Frontal cortex (tissue), 4 donors: ENCODE results near the gene LRRC59. TPM values are rescaled to one million over a fixed set of nuclear protein-coding genes. Genes with fewer than 3 reads are reported as not detected.
A peak's percentile ranks its signal among the peaks of the same experiment; 100 is the strongest.

Source experiments
- DNase-seq, 2 donors: peaks; one replicate each; pipeline ENCODE4 v3.0.0; 2012; ENCODE audit warnings: low spot score in 2 of 2
- FAIRE-seq: peaks from 2 replicates; lab custom pipeline; 2012; peaks lifted over from hg19 to GRCh38; lab: Jason Lieb, UNC
- total RNA-seq: library from RNA; depleted of rRNA; stranded (reverse); fragments of >200 nt; gene quantifications from one replicate; pipeline ENCODE4 v1.2.3, GENCODE V29; 2014
- donor health status: control.
- donor health status: control.
- donor health status: control.

LRRC59 gene
- total RNA-seq, 1 donor from 2014 or later, result 38.7 TPM

- DNase-seq (no peak), FAIRE-seq (no peak)
These were observed 2.6 kb downstream of the LRRC59 start for GRCh38 chr17:50394711-50395110.

- no peak for FAIRE-seq
- no peak for DNase-seq
These were observed 3.6 kb downstream of the LRRC59 start for GRCh38 chr17:50393700-50394099.

GRCh38 chr17:50392621-50393020 is 4.7 kb downstream of the LRRC59 start:
- FAIRE-seq, result no peak
- no peak for DNase-seq

- DNase-seq, result no peak
- FAIRE-seq, result no peak
These were observed 7.8 kb downstream of the LRRC59 start for GRCh38 chr17:50389534-50389933.

GRCh38 chr17:50388728-50389127 is 8.6 kb downstream of the LRRC59 start:
- FAIRE-seq (no peak), DNase-seq (no peak)

- FAIRE-seq (no peak), DNase-seq (no peak)
These were observed 10.8 kb downstream of the LRRC59 start for GRCh38 chr17:50386510-50386909.

GRCh38 chr17:50382931-50383330 is 14.4 kb downstream of the LRRC59 start:
- DNase-seq, result no peak

GRCh38 chr17:50381920-50382319 is 15.4 kb downstream of the LRRC59 start:
- no peak for DNase-seq
- no peak for FAIRE-seq

More at GRCh38 chr17:50382931-50383330, 14.4 kb downstream of the LRRC59 start:
- no peak for FAIRE-seq

- DNase-seq (no peak), FAIRE-seq (no peak)
These were observed 16.0 kb downstream of the LRRC59 start for GRCh38 chr17:50381260-50381815.

GRCh38 chr17:50380369-50381259 is 16.7 kb downstream of the LRRC59 start:
- DNase-seq (no peak), FAIRE-seq (no peak)

- FAIRE-seq, result no peak
- no peak for DNase-seq
These were observed 17.8 kb downstream of the LRRC59 start for GRCh38 chr17:50379351-50380132.

- FAIRE-seq, result no peak
- DNase-seq, result no peak
These were observed 21.3 kb downstream of the LRRC59 start for GRCh38 chr17:50375858-50376538.

- FAIRE-seq (no peak), DNase-seq (no peak)
These were observed 23.6 kb downstream of the LRRC59 start for GRCh38 chr17:50373705-50374104.

- FAIRE-seq (no peak), DNase-seq (peak; percentile 73 to 89)
These were observed 24.4 kb downstream of the LRRC59 start, which contains the start of the genes EME1 and MRPL27 for GRCh38 chr17:50372758-50373556. TSS of gene EME1 (plus strand) at chr17:50373229. CDS start at chr17:50375209, 1,980 bp downstream. TSS of gene MRPL27 (minus strand) at chr17:50373184. CDS start at chr17:50373170, 14 bp downstream.

GRCh38 chr17:50372222-50372757 is 25.0 kb downstream of the LRRC59 start:
- no peak for FAIRE-seq

GRCh38 chr17:50371526-50371925 is 25.8 kb downstream of the LRRC59 start:
- DNase-seq (no peak), FAIRE-seq (no peak)

More at GRCh38 chr17:50372222-50372757, 25.0 kb downstream of the LRRC59 start:
- DNase-seq, result no peak

- DNase-seq (no peak), FAIRE-seq (no peak)
These were observed 27.3 kb downstream of the LRRC59 start for GRCh38 chr17:50370052-50370451.

- FAIRE-seq (no peak), DNase-seq (no peak)
These were observed 29.9 kb downstream of the LRRC59 start for GRCh38 chr17:50367401-50367800.
